HepG2 (cell line): ENCODE measurements around the gene DPEP3. TPM values are rescaled to one million over a fixed set of nuclear protein-coding genes. Genes with fewer than 3 reads are reported as not detected.

Experiments
- FOXA1 ChIP-seq, 2 experiments: fragments of 450-650 bp in 1 of 2; sonication (generic) in 1 of 2; formaldehyde crosslinking in 1 of 2; IDR thresholded peaks; 2 replicates each; pipeline versions ENCODE4 v1.4.0 to v1.6.1; 2016 to 2020; ENCODE audit warnings: missing genetic modification reagents in 1 of 2
- FOXO4 ChIP-seq: sonication (generic); formaldehyde crosslinking; conservative IDR thresholded peaks from 2 replicates; pipeline ENCODE4 v1.8.1; 2023; ENCODE audit warnings: missing genetic modification reagents
- MBNL3 ChIP-seq: fragments of 250-450 bp; sonication (Bioruptor Pico); conservative IDR thresholded peaks from 2 replicates; pipeline ENCODE4 v1.8.0; 2022; ENCODE audit warnings: mild to moderate bottlenecking, inconsistent platforms
- MLX ChIP-seq: IDR thresholded peaks from 2 replicates; pipeline ENCODE4 v1.6.1; 2016
- MTF2 ChIP-seq: sonication (generic); formaldehyde crosslinking; IDR thresholded peaks from 2 replicates; pipeline ENCODE4 v1.5.0; 2020; ENCODE audit warnings: missing genetic modification reagents, borderline replicate concordance
- NFE2L2 ChIP-seq: fragments of 150-350 bp; IDR thresholded peaks from 2 replicates; pipeline ENCODE4 v1.6.1; 2014; ENCODE audit warnings: low read length
- NKX3-1 ChIP-seq: sonication (generic); formaldehyde crosslinking; IDR thresholded peaks from 2 replicates; pipeline ENCODE4 v1.5.0; 2020; ENCODE audit warnings: missing genetic modification reagents
- NR2F1 ChIP-seq, 2 experiments: fragments of 450-650 bp in 1 of 2; formaldehyde crosslinking in 1 of 2; IDR thresholded peaks; 2 replicates each; pipeline versions ENCODE4 v1.5.0 to v1.6.1; 2016 to 2020; ENCODE audit warnings: mild to moderate bottlenecking in 1 of 2, missing compliant biosample characterization in 1 of 2, missing genetic modification reagents in 1 of 2, moderate library complexity in 1 of 2
- ONECUT2 ChIP-seq: sonication (generic); formaldehyde crosslinking; IDR thresholded peaks from 2 replicates; pipeline ENCODE4 v1.4.0; 2020; ENCODE audit warnings: missing genetic modification reagents
- PBX2 ChIP-seq: IDR thresholded peaks from 2 replicates; pipeline ENCODE4 v1.6.1; 2016; ENCODE audit warnings: control low read depth
- RARG ChIP-seq: sonication (generic); formaldehyde crosslinking; IDR thresholded peaks from 2 replicates; pipeline ENCODE4 v1.4.0; 2020; ENCODE audit warnings: low read depth, mild to moderate bottlenecking, missing genetic modification reagents
- ZBTB2 ChIP-seq: sonication (generic); formaldehyde crosslinking; IDR thresholded peaks from 2 replicates; pipeline ENCODE4 v1.8.0; 2022; ENCODE audit warnings: low read depth, missing genetic modification reagents
- ZNF17 ChIP-seq: sonication (generic); formaldehyde crosslinking; IDR thresholded peaks from 2 replicates; pipeline ENCODE4 v1.5.0; 2020; ENCODE audit warnings: mild to moderate bottlenecking, missing genetic modification reagents
- ZNF18 ChIP-seq: sonication (generic); formaldehyde crosslinking; IDR thresholded peaks from 2 replicates; pipeline ENCODE4 v1.8.0; 2022; ENCODE audit warnings: mild to moderate bottlenecking, missing genetic modification reagents; ENCODE audit not compliant: insufficient replicate concordance
- ZNF354B ChIP-seq: sonication (generic); formaldehyde crosslinking; IDR thresholded peaks from 2 replicates; pipeline ENCODE4 v1.8.0; 2022; ENCODE audit warnings: mild to moderate bottlenecking, missing genetic modification reagents
- ZNF563 ChIP-seq: sonication (generic); formaldehyde crosslinking; IDR thresholded peaks from 2 replicates; pipeline ENCODE4 v1.8.0; 2022; ENCODE audit warnings: mild to moderate bottlenecking, moderate library complexity, missing genetic modification reagents
- ZNF572 ChIP-seq: sonication (generic); formaldehyde crosslinking; IDR thresholded peaks from 2 replicates; pipeline ENCODE4 v1.5.1; 2020; ENCODE audit warnings: mild to moderate bottlenecking, missing genetic modification reagents
- ZNF607 ChIP-seq: sonication (generic); formaldehyde crosslinking; IDR thresholded peaks from 2 replicates; pipeline ENCODE4 v1.5.1; 2020; ENCODE audit warnings: missing genetic modification reagents, mild to moderate bottlenecking, borderline replicate concordance
- ZNF644 ChIP-seq: IDR thresholded peaks from 2 replicates; pipeline ENCODE4 v1.6.1; 2016; ENCODE audit warnings: low read depth
- ZNF768 ChIP-seq: sonication (generic); formaldehyde crosslinking; IDR thresholded peaks from 2 replicates; pipeline ENCODE4 v1.4.0; 2020; ENCODE audit warnings: missing genetic modification reagents
- ZNF770 ChIP-seq: sonication (generic); formaldehyde crosslinking; IDR thresholded peaks from 2 replicates; pipeline ENCODE4 v1.5.0; 2020; ENCODE audit warnings: mild to moderate bottlenecking, missing genetic modification reagents
- ZNF792 ChIP-seq: IDR thresholded peaks from 2 replicates; pipeline ENCODE4 v1.6.1; 2016
- ZSCAN30 ChIP-seq: sonication (generic); formaldehyde crosslinking; IDR thresholded peaks from 2 replicates; pipeline ENCODE4 v1.5.0; 2020; ENCODE audit warnings: mild to moderate bottlenecking, missing genetic modification reagents
- polyA plus RNA-seq, 8 experiments: library from polyadenylated mRNA; depleted of rRNA in 3 of 8; stranded (reverse) in 7 of 8; unstranded in 1 of 8; fragments of >200 nt; fragmentation: Illumina TruSeq in 4 of 8; extraction: Trizol in 4 of 8; gene quantifications; 2 replicates each; pipeline versions ENCODE4 v1.2.1 to v1.2.3, GENCODE V29; 2011 to 2016; ENCODE audit warnings: low read depth in 4 of 8, missing spikeins in 1 of 8, mixed read lengths in 1 of 8; ENCODE audit not compliant: insufficient read depth in 1 of 8
- total RNA-seq, 5 experiments: library from RNA; depleted of rRNA; stranded (reverse); fragments of >200 nt; fragmentation: Illumina TruSeq; extraction: Trizol; gene quantifications; 2 replicates each; pipeline ENCODE4 v1.2.3, GENCODE V29; 2016; ENCODE audit warnings: low read depth in 1 of 5

The DPEP3 gene
- total and polyA plus RNA-seq, 2 of the 13 experiments (the other 11 are each of a cell fraction or from before 2014, with no cell fraction given): not detected

- TF ChIP-seq MLX (CRISPR knock-in tag) (no peak), ZNF354B (no peak), ZSCAN30 (CRISPR knock-in tag) (no peak), ZNF768 (CRISPR knock-in tag) (no peak; the same call in 1 of the 2 replicates), FOXO4 (CRISPR knock-in tag) (no peak), ZNF17 (CRISPR knock-in tag) (no peak), MBNL3 (no peak), FOXA1 (IDR thresholded peaks at IDR 0.05) (no peak), FOXA1 (CRISPR knock-in tag; IDR thresholded peaks at IDR 0.05) (no peak), ONECUT2 (CRISPR knock-in tag) (no peak), NR2F1 (CRISPR knock-in tag; IDR thresholded peaks at IDR 0.05) (no peak), ZNF644 (no peak), RARG (CRISPR knock-in tag) (no peak), NKX3-1 (CRISPR knock-in tag) (no peak), ZNF770 (no peak; the same call in 1 of the 2 replicates), MTF2 (CRISPR knock-in tag) (no peak), ZNF792 (CRISPR knock-in tag) (no peak), ZNF572 (CRISPR knock-in tag) (no peak), NFE2L2 (no peak), ZNF563 (CRISPR knock-in tag) (no peak), PBX2 (CRISPR knock-in tag) (no peak), ZNF18 (CRISPR knock-in tag) (no peak), ZBTB2 (CRISPR knock-in tag) (no peak), ZNF607 (no peak)
Measured at GRCh38 chr16:67966549-67967182, 13.6 kb downstream of the DPEP3 start (continued).
